GM23248 (cell line): ENCODE data around the gene GDF10.

Experiments
- EZH2 ChIP-seq: fragments of 200-600 bp; sonication (generic); IDR thresholded peaks from 2 replicates; pipeline ENCODE4 v1.6.1; 2018; ENCODE audit warnings: antibody characterized with exemption, mild to moderate bottlenecking; ENCODE audit not compliant: insufficient read depth, poor library complexity, severe bottlenecking
- EZH2phosphoT487 ChIP-seq: fragments of 200-600 bp; sonication (generic); IDR thresholded peaks from 2 replicates; pipeline ENCODE4 v1.6.1; 2018; ENCODE audit warnings: antibody characterized with exemption, moderate library complexity, mild to moderate bottlenecking, low read depth; ENCODE audit not compliant: insufficient read depth

GRCh38 chr10:47311932-47312662 lies 12.1 kb downstream of the GDF10 start:
- no peak for TF ChIP-seq EZH2phosphoT487
- no peak for TF ChIP-seq EZH2
